Measurements from ENCODE around the gene NAALADL1.

NAALADL1 gene

GRCh38 chr11:65058419-65059054 is at the start of gene NAALADL1:
TSS of gene NAALADL1 (minus strand) at chr11:65058553. CDS start at chr11:65058521, 32 bp downstream.
- DNase-seq (ENCODE audit: low spot score): no peak
- TF ChIP-seq CTCF (IDR thresholded peaks at IDR 0.05; ENCODE audit: extremely low read depth, missing control alignments): no peak

DNA sequence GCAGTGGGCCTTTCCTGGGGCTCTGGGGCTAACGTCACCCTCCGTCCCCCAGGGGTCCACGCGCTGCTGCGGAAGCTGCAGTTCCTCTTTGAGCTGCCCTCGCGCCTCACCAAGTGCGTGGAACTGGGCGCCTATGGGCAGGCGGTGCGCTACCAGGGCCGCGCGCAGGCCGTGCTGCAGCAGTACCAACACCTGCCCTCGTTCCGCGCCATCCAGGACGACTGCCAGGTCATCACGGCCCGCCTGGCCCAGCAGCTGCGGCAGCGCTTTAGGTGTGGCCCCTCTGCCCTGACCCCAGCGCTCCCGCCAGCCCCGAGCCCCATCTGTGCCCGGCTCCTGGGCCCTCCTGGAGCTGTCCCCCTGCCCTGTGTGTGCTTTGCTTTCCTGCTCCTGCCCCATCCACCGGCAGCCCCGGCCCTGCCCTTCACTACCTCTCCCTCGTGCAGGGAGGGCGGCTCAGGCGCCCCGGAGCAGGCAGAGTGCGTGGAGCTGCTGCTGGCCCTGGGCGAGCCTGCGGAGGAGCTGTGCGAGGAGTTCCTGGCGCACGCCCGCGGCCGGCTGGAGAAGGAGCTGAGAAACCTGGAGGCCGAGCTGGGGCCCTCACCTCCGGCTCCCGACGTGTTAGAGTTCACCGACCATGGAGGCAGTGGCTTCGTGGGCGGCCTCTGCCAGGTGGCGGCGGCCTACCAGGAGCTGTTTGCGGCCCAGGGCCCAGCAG is 49.6 kb upstream of the NAALADL1 start:
- DNase-seq (ENCODE audit: low spot score): no peak
- TF ChIP-seq CTCF (IDR thresholded peaks at IDR 0.05; ENCODE audit: extremely low read depth, missing control alignments): no peak

DNA sequence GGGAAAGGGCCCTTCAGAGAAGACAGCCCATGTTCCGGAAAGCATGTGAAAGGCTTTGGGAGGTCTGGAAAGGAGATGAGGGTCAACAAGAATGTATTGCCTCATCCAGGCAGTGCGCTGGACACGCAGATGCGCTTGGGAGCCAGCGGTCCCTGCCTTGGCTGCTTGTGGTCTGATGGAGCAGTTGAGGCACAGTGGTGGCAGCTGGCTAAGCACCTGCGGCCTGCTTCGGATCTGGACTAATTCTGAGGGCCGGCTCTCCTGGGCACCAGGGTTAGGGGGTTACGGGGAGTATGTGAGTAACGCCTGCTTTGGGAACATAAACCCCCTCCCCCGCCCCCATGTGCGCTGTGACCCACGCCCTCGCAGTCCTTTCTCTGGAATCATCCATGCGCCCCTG is 48.7 kb upstream of the NAALADL1 start:
- TF ChIP-seq CTCF (IDR thresholded peaks at IDR 0.05; ENCODE audit: extremely low read depth, missing control alignments): no peak
- DNase-seq (ENCODE audit: low spot score): no peak

GRCh38 chr11:65104628-65105027 is 46.3 kb upstream of the NAALADL1 start:
- no peak for TF ChIP-seq CTCF (IDR thresholded peaks at IDR 0.05; ENCODE audit: extremely low read depth, missing control alignments)
- no peak for DNase-seq (ENCODE audit: low spot score)

DNA sequence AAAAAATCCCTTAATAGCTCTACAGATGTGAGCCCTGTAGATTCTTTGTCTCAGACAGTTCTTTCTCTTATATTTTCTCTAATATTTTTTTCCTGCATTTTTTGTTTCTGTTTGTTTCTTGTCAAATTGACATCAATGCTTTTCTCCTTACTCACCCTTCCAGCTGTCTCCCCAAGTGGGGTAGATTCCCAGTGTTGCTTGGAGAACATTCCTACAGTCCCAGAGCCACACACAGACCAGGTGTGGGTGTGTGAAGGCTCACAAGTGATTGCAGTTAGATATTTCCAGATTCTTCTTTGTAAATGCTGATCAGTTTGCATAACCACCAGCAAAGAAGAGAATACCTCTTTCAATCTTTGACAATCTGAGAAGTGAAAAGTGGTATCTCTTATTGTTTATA is 45.1 kb upstream of the NAALADL1 start:
- DNase-seq (ENCODE audit: low spot score): no peak
- TF ChIP-seq CTCF (IDR thresholded peaks at IDR 0.05; ENCODE audit: extremely low read depth, missing control alignments): no peak

DNA sequence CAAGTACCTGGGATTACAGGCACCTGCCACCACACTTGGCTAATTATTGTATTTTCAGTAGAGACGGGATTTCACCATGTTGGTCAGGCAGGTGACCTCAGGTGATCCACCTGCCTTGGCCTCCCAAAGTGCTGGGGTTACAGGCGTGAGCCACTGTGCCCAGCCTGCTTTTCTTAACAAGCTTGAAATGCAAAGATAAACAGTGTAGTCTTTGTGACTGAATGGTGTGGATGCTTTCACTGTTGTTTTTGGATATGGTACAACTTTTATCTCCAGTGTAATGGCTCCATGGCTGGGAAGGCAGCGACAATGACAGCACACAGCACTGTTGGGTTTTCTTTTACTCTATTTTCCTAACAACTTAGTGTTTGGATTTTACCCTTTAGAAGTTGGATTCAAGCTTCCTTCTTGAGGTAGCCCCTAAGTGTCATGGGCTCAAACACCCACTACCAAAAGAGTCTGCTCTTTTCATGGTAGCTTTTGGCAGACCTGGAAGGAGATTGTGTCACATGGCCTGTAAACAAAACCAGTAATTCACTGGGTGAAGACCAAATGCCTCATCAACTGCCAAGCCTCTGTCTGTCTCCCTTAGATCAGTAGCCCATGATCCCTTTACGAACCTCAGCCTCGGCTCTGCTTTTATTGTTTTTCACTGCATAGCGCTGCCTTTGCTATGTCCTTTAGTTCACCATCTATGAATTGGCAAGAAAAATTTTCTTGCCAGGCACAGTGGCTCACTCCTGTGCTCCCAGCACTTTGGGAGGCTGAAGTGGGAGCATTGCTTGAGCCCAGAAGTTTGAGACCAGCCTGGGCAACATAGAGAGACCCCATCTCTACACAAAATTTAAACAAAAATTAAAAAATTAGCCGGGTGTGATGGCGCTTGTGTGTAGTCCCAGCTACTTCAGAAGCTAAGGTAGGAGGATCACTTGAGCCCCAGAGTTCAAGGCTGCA is 44.1 kb upstream of the NAALADL1 start:
- no peak for TF ChIP-seq CTCF (IDR thresholded peaks at IDR 0.05; ENCODE audit: extremely low read depth, missing control alignments)
- DNase-seq (ENCODE audit: low spot score): no peak

Measured in GM20000 (cell line).